ENCODE measurements around the gene RNU1-2. TPM values are rescaled to one million over a fixed set of nuclear protein-coding genes. Genes with fewer than 3 reads are reported as not detected.

The RNU1-2 gene
- total RNA-seq, 1 donor from 2014 or later, result 6,622 TPM

DNA sequence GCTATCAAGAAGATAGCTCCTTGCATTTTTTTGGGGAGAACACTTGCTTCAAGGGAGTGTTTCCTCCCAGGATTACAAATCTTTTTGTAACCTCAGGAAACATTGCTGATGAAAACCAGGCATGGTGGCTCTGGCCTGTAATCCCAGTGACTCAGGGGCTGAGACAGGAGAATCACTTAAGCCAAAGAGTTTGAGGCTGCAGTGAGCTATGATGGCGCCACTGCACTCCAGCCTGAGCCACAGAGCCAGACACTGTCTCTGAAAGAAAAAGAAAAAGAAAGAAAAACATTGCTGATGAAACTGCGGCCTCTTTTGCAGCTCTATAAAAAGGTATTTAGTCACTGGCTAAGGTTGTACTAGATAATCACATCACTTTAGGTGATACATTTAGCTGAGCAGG is 7.3 kb downstream of the RNU1-2 start:
- ATAC-seq, result no peak
- Histone ChIP-seq H3K27me3 (no peaks in the 10 kb centered on the region), H3K4me3 (no peak overlapping the region), H3K4me1 (peaks cover 4% of the 10 kb centered on the region), H3K9me3 (no peaks in the 10 kb centered on the region), H3K27ac (no peak overlapping the region), H3K36me3 (no peaks in the 10 kb centered on the region)
- intact Hi-C loops (cut with DNase I), result no loop called here
- TF ChIP-seq, protein P1, sequence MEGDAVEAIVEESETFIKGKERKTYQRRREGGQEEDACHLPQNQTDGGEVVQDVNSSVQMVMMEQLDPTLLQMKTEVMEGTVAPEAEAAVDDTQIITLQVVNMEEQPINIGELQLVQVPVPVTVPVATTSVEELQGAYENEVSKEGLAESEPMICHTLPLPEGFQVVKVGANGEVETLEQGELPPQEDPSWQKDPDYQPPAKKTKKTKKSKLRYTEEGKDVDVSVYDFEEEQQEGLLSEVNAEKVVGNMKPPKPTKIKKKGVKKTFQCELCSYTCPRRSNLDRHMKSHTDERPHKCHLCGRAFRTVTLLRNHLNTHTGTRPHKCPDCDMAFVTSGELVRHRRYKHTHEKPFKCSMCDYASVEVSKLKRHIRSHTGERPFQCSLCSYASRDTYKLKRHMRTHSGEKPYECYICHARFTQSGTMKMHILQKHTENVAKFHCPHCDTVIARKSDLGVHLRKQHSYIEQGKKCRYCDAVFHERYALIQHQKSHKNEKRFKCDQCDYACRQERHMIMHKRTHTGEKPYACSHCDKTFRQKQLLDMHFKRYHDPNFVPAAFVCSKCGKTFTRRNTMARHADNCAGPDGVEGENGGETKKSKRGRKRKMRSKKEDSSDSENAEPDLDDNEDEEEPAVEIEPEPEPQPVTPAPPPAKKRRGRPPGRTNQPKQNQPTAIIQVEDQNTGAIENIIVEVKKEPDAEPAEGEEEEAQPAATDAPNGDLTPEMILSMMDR (IDR thresholded peaks at IDR 0.05), result no peak
- DNase-seq, result no peak

GRCh38 chr1:16903458-16903796 is 7.6 kb downstream of the RNU1-2 start:
- H3K27me3 ChIP-seq, result no peaks in the 10 kb centered on the region
- H3K9me3 ChIP-seq, result no peaks in the 10 kb centered on the region
- H3K27ac ChIP-seq, result peak overlapping the region; percentile 100
- intact Hi-C loops (cut with DNase I), result no loop called here
- no peaks in the 10 kb centered on the region for H3K36me3 ChIP-seq
- peaks cover 4% of the 10 kb centered on the region for H3K4me1 ChIP-seq
- TF ChIP-seq, protein P1 (IDR thresholded peaks at IDR 0.05), result no peak
- ATAC-seq (no peak), DNase-seq (no peak)
- peak overlapping the region; percentile 70 for H3K4me3 ChIP-seq

GRCh38 chr1:16904560-16905109 is 8.9 kb downstream of the RNU1-2 start:
- Histone ChIP-seq H3K9me3 (no peaks in the 10 kb centered on the region), H3K4me1 (peaks cover 4% of the 10 kb centered on the region), H3K4me3 (peak overlapping the region; percentile 70), H3K27ac (peak overlapping the region; percentile 100), H3K36me3 (no peaks in the 10 kb centered on the region), H3K27me3 (no peaks in the 10 kb centered on the region)
- DNase-seq (peak; percentile 98), ATAC-seq (peak; percentile 100)
- intact Hi-C loops (cut with DNase I), result no loop called here
- TF ChIP-seq, protein P1 (IDR thresholded peaks at IDR 0.05), result no peak

- ATAC-seq, result peak; percentile 88
- Histone ChIP-seq H3K27ac (peak overlapping the region; percentile 100), H3K4me3 (peak overlapping the region; percentile 70), H3K4me1 (peaks cover 4% of the 10 kb centered on the region), H3K27me3 (no peaks in the 10 kb centered on the region), H3K9me3 (no peaks in the 10 kb centered on the region), H3K36me3 (no peaks in the 10 kb centered on the region)
- DNase-seq, result no peak
- TF ChIP-seq, protein P1 (IDR thresholded peaks at IDR 0.05), result no peak
- intact Hi-C loops (cut with DNase I), result no loop called here
Measured at GRCh38 chr1:16905110-16905867, 9.5 kb downstream of the RNU1-2 start.

- Histone ChIP-seq H3K4me1 (peaks cover 4% of the 10 kb centered on the region), H3K27me3 (no peaks in the 10 kb centered on the region), H3K27ac (peak overlapping the region; percentile 100), H3K9me3 (no peaks in the 10 kb centered on the region), H3K36me3 (no peaks in the 10 kb centered on the region), H3K4me3 (no peak overlapping the region)
- intact Hi-C loops (cut with DNase I), result no loop called here
- DNase-seq (no peak), ATAC-seq (no peak)
- TF ChIP-seq, protein P1 (IDR thresholded peaks at IDR 0.05), result no peak
Measured at GRCh38 chr1:16905868-16906702, 10.3 kb downstream of the RNU1-2 start.

All from upper lobe of right lung (tissue), 1 donor.